Measurements from ENCODE around the gene PITRM1.
A peak's percentile ranks its signal among the peaks of the same experiment; 100 is the strongest.

DNA sequence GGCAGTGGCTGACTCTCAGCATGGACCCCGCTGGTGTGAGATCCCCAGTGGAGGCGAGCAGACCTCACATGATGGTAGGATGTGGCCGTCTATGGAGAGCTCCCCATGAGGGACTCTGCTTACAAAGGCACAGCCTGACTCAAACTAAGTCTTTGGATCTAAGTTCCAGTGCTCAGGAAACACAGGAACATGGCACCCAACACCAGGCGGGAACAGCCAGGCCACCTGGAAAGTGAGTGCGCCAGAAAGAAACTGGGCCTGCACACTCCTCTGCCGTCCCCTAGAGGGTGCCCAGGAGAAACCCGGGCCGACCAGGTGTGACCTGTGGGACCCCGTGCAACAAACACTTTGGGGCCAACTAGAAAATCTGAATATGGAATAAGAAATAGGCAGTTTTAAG, 10.0 kb downstream of the PITRM1 start:
- TF ChIP-seq, protein P1, sequence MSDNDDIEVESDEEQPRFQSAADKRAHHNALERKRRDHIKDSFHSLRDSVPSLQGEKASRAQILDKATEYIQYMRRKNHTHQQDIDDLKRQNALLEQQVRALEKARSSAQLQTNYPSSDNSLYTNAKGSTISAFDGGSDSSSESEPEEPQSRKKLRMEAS (CRISPR knock-in tag; IDR thresholded peaks at IDR 0.05) = no peak
- TF ChIP-seq, protein P2, sequence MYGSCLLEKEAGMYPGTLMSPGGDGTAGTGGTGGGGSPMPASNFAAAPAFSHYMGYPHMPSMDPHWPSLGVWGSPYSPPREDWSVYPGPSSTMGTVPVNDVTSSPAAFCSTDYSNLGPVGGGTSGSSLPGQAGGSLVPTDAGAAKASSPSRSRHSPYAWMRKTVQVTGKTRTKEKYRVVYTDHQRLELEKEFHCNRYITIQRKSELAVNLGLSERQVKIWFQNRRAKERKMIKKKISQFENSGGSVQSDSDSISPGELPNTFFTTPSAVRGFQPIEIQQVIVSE (CRISPR knock-in tag; IDR thresholded peaks at IDR 0.05; ENCODE audit: borderline replicate concordance) = no peak
- TF ChIP-seq JUN (CRISPR knock-in tag; IDR thresholded peaks at IDR 0.05) (no peak), GRHL2 (CRISPR knock-in tag; IDR thresholded peaks at IDR 0.05; ENCODE audit: insufficient replicate concordance, severe bottlenecking) (no peak), FOXJ3 (CRISPR knock-in tag; IDR thresholded peaks at IDR 0.05; ENCODE audit: borderline replicate concordance) (no peak), SMAD4 (CRISPR knock-in tag; IDR thresholded peaks at IDR 0.05) (no peak)
- TF ChIP-seq, protein P3, sequence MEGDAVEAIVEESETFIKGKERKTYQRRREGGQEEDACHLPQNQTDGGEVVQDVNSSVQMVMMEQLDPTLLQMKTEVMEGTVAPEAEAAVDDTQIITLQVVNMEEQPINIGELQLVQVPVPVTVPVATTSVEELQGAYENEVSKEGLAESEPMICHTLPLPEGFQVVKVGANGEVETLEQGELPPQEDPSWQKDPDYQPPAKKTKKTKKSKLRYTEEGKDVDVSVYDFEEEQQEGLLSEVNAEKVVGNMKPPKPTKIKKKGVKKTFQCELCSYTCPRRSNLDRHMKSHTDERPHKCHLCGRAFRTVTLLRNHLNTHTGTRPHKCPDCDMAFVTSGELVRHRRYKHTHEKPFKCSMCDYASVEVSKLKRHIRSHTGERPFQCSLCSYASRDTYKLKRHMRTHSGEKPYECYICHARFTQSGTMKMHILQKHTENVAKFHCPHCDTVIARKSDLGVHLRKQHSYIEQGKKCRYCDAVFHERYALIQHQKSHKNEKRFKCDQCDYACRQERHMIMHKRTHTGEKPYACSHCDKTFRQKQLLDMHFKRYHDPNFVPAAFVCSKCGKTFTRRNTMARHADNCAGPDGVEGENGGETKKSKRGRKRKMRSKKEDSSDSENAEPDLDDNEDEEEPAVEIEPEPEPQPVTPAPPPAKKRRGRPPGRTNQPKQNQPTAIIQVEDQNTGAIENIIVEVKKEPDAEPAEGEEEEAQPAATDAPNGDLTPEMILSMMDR (IDR thresholded peaks at IDR 0.05) = peak; percentile 33; the same call in 1 of the 2 replicates
